SK-MEL-5 (cell line): ENCODE data around the gene OR2V2. TPM values are rescaled to one million over a fixed set of nuclear protein-coding genes. Genes with fewer than 3 reads are reported as not detected.
A peak's percentile ranks its signal among the peaks of the same experiment; 100 is the strongest.
"Not testable (repeated sequence)": the region's sequence is repeated elsewhere in the genome, so short reads cannot be mapped to it uniquely, and the experiment has no call there.

ENCODE experiments used
- DNase-seq: peaks from one replicate; pipeline ENCODE4 v3.0.0-alpha.2; 2016; ENCODE audit warnings: low read depth, low spot score
- in situ Hi-C: cut with HindIII; loops from 2 replicates; pipeline ENCODE4 v1.10.0; 2016; ENCODE audit warnings: low sequenced_read_pairs, high pct_unique_total_duplicates, low pct_unique_long_range_greater_than_20kb
- total RNA-seq: library from RNA; depleted of rRNA; stranded (reverse); fragments of >200 nt; shearing (Covaris generic); gene quantifications from 2 replicates; pipeline ENCODE4 v1.2.3, GENCODE V29; 2014

Gene OR2V2
- total RNA-seq, 1 experiment from 2014 or later, result not detected

DNA sequence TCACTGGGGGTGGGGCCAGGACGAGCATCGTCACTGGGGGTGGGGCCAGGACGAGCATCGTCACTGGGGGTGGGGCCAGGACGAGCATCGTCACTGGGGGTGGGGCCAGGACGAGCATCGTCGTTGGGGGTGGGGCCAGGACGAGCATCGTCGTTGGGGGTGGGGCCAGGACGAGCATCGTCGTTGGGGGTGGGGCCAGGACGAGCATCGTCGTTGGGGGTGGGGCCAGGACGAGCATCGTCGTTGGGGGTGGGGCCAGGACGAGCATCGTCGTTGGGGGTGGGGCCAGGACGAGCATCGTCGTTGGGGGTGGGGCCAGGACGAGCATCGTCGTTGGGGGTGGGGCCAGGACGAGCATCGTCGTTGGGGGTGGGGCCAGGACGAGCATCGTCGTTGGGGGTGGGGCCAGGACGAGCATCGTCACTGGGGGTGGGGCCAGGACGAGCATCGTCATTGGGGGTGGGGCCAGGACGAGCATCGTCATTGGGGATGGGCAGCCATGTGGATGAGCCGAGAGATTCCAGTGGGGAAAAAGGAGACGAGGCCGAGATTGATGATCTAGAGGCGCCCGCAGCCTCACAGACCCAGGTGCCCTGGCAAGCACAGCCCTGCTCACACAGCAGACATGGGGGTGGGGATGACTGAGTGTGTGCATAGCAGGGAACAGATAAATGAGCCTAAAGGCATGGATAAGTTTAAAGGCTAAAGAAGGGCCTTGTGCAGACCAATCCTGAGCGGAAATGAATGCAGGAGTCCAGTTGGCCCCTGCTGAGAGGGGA lies 13.6 kb downstream of the OR2V2 start:
- in situ Hi-C loops, result not testable (repeated sequence)
- peak; percentile 59 for DNase-seq

DNA sequence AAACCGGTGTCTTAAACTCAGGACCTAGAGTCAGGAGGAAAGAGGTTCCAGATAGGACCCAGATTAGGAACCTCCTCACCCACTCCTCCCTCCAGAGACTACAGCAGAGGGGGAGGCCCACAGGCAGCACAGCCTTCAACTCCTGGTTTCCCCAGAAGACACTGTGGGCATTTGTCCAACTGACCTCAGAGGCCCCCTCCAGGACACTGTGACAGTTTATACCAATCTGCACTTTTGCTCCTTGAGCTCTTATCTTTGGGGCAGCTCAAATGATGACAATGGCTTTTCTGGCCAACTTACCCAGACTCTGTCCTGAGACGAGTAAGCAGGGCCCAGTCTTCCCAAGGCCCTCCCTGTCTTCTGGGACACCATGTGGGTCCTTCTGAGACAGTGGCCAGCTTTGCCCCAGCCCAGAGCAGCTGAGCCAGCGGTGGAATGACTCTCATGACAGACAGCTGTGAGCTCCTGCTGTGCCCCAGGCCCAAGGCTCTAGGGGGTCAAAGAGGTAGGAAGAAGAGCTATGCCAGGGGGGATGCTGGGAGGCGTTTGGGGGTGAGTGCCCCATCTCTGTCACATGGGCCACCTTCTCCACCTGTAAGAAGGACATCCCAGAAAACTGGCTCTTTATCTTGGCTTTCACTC lies 14.3 kb downstream of the OR2V2 start:
- no peak for DNase-seq
- in situ Hi-C loops, result no loop called here

DNA sequence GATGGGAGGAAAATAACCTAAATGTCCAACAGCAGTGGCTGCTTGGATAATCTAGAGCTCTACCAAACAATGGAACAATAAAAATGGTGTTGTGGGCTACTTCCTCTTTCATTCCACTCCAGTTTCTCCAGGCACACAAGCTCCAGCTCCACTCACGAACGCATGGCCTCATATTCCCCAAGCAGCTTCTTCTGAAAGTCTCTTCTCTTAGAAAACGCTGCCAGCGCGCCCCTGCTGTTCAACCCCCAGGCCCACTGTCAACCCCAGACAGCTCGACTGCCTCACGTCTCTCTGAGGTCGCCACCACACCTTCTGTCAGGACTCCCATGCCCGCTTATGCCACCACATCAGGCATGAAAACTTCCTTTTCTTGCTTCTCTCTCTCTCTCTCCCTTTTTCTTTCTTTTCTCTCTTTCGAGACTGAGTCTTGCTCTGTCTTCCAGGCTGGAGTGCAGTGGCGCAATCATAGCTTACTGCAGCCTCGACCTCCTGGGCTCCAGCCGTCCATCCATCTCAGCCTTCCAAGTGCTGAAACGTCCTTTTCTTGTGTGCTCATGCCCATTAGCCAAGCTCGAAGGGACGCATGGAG lies 16.2 kb downstream of the OR2V2 start:
- peak; percentile 16 for DNase-seq
- in situ Hi-C loops, result no loop called here

DNA sequence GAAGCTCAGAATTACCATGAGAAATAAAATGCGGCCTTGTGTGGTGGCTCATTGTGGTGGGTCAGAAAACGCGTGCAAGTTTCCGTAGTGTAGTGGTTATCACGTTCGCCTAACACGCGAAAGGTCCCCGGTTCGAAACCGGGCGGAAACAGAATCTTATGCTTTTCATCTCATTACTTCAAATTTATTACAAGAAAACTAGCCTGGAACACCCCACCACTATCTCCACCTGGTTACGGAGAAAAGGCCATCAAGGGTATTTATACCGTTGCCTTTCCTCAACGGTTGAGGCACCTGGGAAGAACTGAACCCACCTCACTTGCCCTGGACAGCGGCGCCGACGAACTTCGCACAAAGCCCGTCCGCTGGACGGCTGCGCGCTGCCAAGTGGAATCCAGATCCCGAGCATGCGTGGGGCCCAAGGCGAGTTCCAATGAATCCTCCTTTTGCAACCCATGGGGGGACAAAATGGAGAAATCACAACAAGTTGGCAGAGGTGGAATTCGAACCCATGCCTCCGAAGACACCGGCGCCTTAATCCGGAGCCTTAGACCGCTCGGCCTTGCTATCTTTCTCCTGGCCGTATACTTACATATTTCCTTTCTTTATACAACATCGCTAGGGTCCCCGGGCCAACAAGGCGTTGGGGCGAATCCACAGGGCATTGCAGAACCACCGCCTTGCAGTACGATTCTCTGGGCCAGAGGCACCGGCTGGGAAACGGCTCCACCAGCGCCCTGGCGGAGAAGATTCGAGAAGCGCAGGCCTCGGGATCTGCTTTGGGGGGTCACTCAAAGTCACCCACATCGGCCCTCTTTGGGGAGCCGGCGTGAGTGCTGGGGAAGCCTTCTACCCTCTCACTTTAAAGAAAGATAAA lies 16.9 kb downstream of the OR2V2 start:
- in situ Hi-C loops, result no loop called here
- no peak for DNase-seq

DNA sequence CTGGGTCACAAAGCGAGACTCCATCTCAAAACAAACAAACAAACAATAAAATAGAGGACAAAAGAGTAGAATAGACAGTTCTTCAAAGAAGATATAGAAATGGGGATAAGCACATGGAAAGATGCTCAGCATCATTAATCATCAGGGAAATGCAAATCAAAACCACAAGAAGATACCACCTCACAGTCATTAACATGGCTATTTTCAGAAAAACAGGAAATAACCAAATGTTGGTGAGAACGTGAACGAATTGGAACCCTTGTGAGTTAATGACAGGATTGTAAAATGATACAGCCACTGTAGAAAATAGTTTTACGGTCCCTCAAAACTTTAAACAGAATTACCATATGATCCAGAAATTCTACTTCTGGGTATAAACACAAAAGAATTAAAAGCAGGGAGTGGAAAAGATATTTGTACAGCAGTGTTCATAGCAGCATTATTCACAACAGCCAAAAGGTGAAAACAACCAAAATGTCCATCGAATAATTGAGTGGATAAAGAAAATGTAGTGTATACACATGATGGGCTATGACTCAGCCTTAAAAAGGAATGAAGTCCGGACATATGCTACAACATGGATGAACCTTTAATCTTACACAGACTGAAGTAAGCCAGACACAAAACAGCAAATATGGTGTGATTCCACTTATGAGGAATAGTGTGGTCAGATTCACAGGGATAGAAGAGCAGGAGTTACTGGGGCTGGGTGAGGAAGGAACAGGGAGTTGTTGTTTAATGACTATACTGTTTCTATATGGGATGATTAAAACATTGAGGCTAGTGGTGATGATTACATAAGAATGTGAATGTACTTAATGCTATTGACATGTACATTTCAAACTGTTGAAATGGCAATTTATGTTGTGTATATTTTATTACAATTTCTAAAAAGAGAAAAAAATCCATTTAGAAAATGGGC lies 19.7 kb downstream of the OR2V2 start:
- in situ Hi-C loops, result no loop called here
- no peak for DNase-seq

DNA sequence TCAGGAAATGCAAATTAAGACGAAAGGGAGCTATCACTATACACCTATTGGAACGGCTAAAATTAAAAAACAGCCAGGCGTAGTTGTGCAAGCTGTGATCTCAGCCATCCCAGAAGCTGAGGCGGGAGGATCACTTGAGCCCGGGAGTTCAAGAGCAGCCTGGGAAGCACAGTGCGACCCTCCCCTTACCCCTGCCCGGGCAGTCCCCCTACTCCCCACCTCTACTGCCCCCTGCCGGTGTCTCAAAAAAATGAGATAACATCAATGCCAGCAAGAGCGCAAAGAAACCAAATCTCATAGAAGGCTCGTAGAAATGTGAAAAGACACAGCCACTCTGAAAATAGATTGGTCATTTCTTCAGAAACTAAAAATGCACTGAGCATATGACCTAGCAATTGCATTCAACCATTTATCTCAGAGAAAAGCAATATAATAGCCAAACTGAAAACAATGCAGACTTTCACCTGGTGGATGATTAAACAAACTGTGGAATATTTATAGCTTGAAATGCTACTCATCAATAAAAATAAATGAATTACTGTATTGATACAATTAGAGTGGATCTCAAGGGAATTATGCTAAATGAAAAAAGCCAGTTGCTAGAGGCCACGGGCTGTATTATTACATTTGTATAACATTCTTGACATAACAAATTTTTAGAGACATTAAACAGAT lies 20.6 kb downstream of the OR2V2 start:
- in situ Hi-C loops, result no loop called here
- no peak for DNase-seq

DNA sequence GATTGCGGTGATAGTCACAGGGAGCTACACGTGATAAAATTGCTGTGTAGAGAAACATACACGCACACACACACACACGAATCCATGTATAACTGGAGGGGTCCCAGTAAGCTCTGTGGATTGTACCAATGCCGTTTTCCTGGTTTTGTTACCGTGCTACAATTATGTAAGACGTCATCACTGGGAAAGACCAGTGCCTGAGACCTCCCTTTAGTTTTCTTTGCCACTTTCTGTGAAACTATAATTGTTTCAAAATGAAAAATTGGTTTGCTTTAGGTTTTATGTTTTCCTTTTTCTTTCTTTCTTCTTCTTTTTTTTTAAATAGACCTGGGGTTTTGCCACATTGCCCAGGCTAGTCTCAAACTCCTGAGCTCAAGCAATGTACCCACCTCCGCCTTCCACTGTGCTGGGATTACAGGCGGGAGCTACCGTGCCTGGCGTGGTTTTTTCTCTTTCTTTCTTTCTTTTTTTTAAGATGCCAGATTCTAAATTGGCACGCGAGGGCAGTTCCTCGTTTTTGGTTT lies 21.3 kb downstream of the OR2V2 start:
- no peak for DNase-seq
- in situ Hi-C loops, result no loop called here

DNA sequence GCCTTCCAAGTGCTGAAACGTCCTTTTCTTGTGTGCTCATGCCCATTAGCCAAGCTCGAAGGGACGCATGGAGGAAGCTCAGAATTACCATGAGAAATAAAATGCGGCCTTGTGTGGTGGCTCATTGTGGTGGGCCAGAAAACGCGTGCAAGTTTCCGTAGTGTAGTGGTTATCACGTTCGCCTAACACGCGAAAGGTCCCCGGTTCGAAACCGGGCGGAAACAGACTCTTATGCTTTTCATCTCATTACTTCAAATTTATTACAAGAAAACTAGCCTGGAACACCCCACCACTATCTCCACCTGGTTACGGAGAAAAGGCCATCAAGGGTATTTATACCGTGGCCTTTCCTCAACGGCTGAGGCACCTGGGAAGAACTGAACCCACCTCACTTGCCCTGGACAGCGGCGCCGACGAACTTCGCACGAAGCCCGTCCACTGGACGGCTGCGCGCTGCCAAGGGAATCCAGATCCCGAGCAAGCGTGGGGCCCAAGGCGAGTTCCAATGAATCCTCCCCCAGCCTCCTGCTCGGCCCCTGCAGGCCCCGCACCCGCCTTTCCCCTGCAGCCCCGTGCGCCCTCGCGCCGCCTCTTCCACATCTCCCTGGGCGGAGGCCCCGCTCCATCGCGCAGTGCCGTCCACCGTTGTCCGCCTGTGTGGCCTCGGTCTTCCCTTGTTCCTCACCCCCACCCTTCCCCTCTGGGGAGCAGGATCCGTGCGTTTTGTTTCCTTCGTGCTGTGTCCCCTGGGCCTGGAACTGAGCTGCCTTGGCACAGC lies 22.3 kb downstream of the OR2V2 start:
- in situ Hi-C loops, result not testable (repeated sequence)

DNA sequence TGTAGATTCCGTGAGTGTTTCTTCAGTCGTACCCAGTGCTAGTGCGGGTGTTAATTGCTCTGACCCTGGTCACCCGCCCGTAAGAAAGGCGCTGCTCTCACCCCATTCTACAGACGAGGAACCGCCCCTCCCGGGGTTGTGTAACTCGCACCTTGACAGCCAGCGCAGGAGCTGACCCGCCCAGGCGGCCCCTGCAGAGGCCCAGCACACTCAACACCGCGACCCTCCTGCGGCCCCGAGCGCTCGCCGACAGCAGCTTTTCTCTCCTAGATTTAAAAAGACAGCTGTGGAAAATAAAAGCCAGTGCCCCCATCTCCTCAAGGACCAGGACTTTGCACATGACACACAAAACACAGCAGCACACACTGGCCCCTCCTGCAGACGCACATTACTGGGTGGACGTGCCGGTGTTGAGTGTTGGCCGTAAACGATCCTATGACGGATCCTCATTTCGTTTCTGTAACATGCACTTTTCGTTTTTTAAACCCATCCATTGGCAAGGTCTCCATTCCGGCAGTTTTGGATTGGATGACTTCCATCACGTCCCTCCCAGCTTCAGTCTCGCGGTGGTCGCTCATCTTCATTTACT lies 22.9 kb downstream of the OR2V2 start:
- in situ Hi-C loops, result no loop called here
- DNase-seq, result no peak

More for the DNA sequence above, 22.3 kb downstream of the OR2V2 start:
- DNase-seq, result peak; percentile 78

DNA sequence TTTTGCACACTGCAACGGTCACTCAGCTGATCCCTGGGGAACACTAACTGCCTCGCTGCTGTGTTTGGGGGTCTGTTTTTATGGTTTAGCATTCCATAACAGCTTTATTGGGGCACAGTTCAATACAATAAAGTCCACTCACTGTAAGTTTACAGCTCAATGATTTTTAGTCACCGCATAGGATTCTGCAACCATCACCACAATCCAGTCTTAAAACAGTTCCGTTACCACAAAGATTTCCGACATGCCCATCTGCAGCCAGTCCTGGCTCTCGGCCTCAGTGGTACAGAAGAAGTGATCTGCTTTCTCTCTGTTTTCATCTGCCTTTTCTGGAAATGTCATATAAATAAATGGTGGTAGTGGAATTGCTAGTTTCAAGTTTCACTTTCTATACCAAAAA lies 23.6 kb downstream of the OR2V2 start:
- in situ Hi-C loops, result no loop called here
- DNase-seq, result no peak

DNA sequence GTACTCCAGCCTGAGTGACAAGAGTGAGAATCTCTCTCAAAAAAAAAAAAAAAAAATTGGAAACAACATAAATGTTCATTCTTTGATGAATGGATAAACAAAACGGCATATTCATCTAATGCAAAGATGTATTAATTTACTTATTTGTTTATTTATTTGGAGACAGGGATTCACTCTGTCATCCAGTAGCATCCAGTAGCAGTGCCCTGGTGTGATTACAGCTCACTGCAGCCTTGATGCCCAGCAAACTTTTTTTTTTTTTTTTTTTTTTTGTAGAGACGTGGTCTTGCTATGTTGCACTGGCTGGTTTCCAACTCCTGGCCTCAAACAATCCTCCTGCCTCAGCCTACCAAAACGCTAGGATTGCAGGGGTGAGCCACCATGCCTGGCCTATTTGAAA lies 24.4 kb downstream of the OR2V2 start:
- in situ Hi-C loops, result no loop called here
- DNase-seq, result no peak

DNA sequence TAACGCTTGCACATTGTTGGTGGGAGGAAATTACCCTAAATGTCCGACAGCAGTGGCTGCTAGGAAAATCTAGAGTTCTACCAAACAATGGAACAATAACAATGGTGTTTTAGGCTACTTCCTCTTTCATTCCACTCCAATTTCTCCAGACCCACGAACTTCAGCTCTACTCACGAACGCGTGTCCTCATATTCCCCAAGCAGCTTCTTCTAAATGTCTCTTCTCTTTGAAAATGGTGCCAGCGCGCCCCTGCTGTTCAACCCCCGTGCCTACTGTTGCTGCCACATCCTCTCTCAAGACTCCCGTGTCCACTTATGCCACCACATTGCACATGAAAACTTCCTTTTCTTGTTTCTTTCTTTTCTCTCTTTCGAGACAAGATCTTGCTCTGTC lies 25.6 kb downstream of the OR2V2 start:
- in situ Hi-C loops, result no loop called here
- peak; percentile 49 for DNase-seq

DNA sequence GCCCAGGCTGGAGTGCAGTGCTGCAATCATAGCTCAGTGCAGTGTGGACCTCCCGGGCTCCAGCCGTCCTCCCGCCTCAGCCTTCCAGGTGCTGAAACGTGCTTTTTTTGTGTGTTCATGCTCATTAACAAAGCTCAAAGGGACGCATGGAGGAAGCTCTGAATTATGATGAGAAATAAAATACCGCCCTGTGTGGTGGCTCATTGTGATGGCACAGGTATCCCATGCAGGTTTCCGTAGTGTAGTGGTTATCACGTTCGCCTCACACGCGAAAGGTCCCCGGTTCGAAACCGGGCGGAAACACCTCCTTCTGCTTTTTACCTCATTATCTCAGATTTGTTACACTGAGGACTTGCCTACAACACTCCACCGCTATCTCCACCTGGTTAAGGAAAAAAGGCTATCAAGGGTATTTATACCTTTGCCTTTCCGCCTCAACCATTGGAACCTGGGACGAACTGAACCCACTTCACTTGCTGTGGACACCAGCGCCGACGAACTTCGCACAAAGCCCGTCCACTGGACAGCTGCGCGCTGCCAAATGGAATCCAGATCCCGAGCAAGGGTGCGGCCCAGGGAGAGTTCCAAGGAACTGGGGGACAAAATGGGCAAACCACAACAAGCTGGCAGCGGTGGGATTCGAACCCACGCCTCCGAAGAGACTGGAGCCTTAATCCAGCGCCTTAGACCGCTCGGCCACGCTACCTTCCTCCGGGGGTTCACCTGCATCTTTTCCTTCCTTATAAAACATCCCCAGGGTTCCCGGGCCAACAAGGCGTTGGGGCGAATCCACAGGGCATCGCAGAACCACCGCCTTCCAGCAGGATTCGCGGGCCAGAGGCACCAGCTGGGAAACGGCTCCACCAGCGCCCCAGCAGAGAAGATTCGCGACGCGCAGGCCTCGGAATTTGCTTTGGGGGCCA lies 26.3 kb downstream of the OR2V2 start:
- DNase-seq, result no peak
- in situ Hi-C loops, result no loop called here

DNA sequence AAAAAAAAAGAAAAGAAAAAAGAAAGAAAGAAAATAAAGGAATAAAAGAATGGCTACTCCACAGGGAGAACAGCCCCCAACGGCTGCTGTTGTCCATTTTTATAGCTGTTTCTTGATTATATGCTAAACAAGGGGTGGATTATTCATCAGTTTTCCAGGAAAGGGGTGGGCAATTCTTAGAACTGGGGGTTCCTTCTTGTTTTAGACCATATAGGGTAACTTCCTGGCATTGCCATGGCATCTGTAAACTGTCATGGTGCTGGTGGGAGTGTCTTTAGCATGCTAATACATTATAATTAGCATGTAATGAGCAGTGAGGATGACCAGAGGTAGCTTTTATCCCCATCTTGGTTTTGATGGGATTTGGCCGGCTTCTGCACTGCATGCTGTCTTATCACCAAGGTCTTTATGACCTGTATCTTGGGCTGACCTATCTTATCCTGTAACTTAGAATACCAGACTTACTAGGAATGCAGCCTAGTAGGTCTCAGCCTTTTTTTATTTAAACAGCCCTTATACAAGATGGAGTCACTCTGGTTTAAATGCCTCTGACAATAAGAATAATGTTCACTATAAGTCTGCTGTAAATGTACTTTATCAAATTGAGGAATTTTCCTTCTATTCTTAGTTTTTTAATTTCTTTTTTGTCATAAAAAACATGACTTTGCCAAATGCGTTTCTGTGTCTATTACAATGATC lies 29.0 kb downstream of the OR2V2 start:
- no peak for DNase-seq
- in situ Hi-C loops, result no loop called here
